Transverse colon (tissue), 4 donors: ENCODE data around the gene GCLM. TPM values are rescaled to one million over a fixed set of nuclear protein-coding genes. Genes with fewer than 3 reads are reported as not detected.

Experiments used
- DNase-seq: peaks from one replicate; pipeline ENCODE4 v3.0.0-alpha.2; 2019
- H3K27ac ChIP-seq, 4 donors: fragments of 200-600 bp; sonication (generic); 2 replicates each; pipeline ENCODE4 v1.5.1; 2016 to 2018; ENCODE audit warnings: inconsistent platforms in 4 of 4
- H3K27me3 ChIP-seq: fragments of 200-600 bp; sonication (generic); 2 replicates; pipeline ENCODE4 v1.5.1; 2017; ENCODE audit warnings: inconsistent platforms
- H3K36me3 ChIP-seq, 4 donors: fragments of 200-600 bp; sonication (generic); 2 replicates each; pipeline ENCODE4 v1.5.1; 2017 to 2019; ENCODE audit warnings: inconsistent platforms in 4 of 4
- H3K4me1 ChIP-seq, 4 donors: fragments of 200-600 bp; sonication (generic); 2 replicates each; pipeline ENCODE4 v1.5.1; 2017 to 2020; ENCODE audit warnings: inconsistent platforms in 4 of 4
- H3K4me3 ChIP-seq, 4 donors: fragments of 200-600 bp; sonication (generic); 1 replicate in 1 of 4; 2 replicates in 3 of 4; pipeline versions ENCODE4 v1.5.1 to v1.6.1; 2017 to 2019; ENCODE audit warnings: inconsistent platforms in 4 of 4
- H3K9me3 ChIP-seq, 2 donors: fragments of 200-600 bp; sonication (generic); 2 replicates each; pipeline ENCODE4 v1.5.1; 2017 to 2019; ENCODE audit warnings: inconsistent platforms in 2 of 2
- EP300 ChIP-seq: sonication (generic); formaldehyde crosslinking; IDR thresholded peaks from one replicate; pipeline ENCODE4 v1.6.1; 2017; ENCODE audit warnings: antibody characterized with exemption, low read depth
- POLR2A ChIP-seq: fragments of 450-650 bp; IDR thresholded peaks from one replicate; pipeline ENCODE4 v1.6.1; 2016; ENCODE audit warnings: antibody characterized with exemption, mild to moderate bottlenecking, moderate library complexity
- POLR2AphosphoS5 ChIP-seq, 3 donors: sonication (generic); formaldehyde crosslinking; IDR thresholded peaks; one replicate each; pipeline ENCODE4 v1.6.1; 2016; ENCODE audit warnings: antibody characterized with exemption in 3 of 3
- WGBS, 2 donors: methylation state at CpG; one replicate each; pipeline ENCODE4 v1.1.5; 2018; ENCODE audit warnings: low coverage in 1 of 2; 5-methylcytosine and 5-hydroxymethylcytosine counted together
- in situ Hi-C, 4 donors: fragments of 200-750 bp; cut with MboI; loops; one replicate each; pipeline versions ENCODE4 v1.15.0 to v1.15.1; 2017; ENCODE audit warnings: low sequenced_read_pairs in 3 of 4, low pct_ligation_motif_present in 1 of 4, low pct_unique_long_range_greater_than_20kb in 1 of 4
- intact Hi-C: fragments of 100-400 bp; cut with DNase I; formaldehyde crosslinking; loops from one replicate; pipeline ENCODE4 v1.15.1; 2023; ENCODE audit warnings: low total_unique reads
- total RNA-seq, 4 donors: library from RNA; depleted of rRNA; stranded (reverse); fragments of >200 nt; gene quantifications; one replicate each; pipeline ENCODE4 v1.1.0, GENCODE V29; 2016
- TF ChIP-seq, protein P1 (sequence below), 5 experiments: fragments of 200-600 bp in 3 of 5; fragments of 450-650 bp in 2 of 5; sonication (generic) in 3 of 5; IDR thresholded peaks; 1 replicate in 2 of 5; 2 replicates in 3 of 5; pipeline ENCODE4 v1.5.1; 2016 to 2017; ENCODE audit warnings: antibody characterized with exemption in 5 of 5, inconsistent platforms in 3 of 5, mild to moderate bottlenecking in 2 of 5, moderate library complexity in 1 of 5

Gene GCLM
- total RNA-seq, 4 donors from 2014 or later, result 6.0 to 12.5 (median 10.0) TPM

DNA sequence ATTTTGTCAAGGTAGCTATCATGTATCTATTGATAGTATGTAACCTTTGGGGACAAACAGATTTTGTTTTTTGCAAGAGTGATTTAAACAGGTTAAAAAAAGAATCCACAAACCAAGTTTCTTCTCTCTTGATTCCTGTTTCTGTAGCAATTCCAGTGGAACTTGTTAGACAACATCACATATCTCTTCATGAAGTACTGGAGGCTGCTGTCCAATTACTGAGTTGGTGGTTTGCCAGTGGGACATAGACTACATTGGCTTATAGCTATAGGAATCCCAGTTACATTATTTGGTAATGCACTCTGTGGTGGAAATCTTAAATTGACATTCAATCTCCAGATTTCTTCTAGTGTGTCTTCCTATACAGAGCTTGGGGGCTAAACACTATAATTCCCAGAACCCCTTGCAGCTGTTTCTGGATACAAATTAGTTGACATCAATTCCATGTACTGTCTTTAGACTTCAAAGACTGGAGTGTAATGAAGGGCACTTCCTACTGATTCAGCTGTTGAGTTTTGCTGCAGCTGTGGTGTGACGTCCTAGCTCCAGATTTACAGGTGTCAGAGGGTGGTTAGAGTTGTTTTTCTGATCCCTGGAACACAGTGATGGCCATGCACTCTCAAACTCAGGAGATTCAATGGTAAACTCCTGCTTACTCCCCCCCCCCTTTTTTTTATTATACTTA, 29.4 kb upstream of the GCLM start:
- Histone ChIP-seq H3K36me3 (no peaks in the 10 kb centered on the region), H3K27me3 (no peaks in the 10 kb centered on the region), H3K27ac (no peak overlapping the region), H3K9me3 (peaks cover 0 to 7% of the 10 kb centered on the region in 2 donors), H3K4me3 (no peak overlapping the region), H3K4me1 (no peaks in the 10 kb centered on the region)
- TF ChIP-seq POLR2AphosphoS5 (IDR thresholded peaks at IDR 0.05) (no peak), EP300 (no peak), POLR2A (no peak)
- TF ChIP-seq, protein P1, sequence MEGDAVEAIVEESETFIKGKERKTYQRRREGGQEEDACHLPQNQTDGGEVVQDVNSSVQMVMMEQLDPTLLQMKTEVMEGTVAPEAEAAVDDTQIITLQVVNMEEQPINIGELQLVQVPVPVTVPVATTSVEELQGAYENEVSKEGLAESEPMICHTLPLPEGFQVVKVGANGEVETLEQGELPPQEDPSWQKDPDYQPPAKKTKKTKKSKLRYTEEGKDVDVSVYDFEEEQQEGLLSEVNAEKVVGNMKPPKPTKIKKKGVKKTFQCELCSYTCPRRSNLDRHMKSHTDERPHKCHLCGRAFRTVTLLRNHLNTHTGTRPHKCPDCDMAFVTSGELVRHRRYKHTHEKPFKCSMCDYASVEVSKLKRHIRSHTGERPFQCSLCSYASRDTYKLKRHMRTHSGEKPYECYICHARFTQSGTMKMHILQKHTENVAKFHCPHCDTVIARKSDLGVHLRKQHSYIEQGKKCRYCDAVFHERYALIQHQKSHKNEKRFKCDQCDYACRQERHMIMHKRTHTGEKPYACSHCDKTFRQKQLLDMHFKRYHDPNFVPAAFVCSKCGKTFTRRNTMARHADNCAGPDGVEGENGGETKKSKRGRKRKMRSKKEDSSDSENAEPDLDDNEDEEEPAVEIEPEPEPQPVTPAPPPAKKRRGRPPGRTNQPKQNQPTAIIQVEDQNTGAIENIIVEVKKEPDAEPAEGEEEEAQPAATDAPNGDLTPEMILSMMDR (IDR thresholded peaks at IDR 0.05), result no peak
- DNase-seq, result no peak
- intact Hi-C loops, result no loop called here
- in situ Hi-C loops, result no loop called here
- WGBS, 2 donors, result 53 to 100% methylated on average over 1 of the region's 1 CpG

DNA sequence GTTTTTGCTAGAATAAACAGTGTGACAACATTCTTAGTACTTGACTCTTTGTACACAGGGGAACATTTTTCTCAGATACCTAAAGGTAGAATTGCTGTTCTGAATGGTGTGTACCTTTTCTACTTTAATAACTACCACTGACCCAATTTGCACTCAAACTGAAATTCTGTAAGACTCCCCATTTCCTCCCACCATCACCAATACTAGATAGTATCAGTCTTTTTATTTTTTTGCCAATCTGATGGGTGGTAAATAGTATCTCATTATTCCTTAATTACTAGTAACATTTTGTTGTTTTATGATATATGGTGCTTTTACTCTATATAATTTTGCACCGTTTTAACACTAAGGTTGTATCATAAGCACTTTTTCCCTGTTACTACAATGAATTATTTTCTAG, 28.8 kb upstream of the GCLM start:
- WGBS, 2 donors, result 85 to 92% methylated on average over 1 of the region's 1 CpG
- no peaks in the 10 kb centered on the region for H3K36me3 ChIP-seq
- H3K27me3 ChIP-seq, result no peaks in the 10 kb centered on the region
- H3K9me3 ChIP-seq, result peaks cover 0 to 7% of the 10 kb centered on the region in 2 donors
- in situ Hi-C loops, result no loop called here
- no peak overlapping the region for H3K27ac ChIP-seq
- no peak for DNase-seq
- H3K4me3 ChIP-seq, result no peak overlapping the region
- TF ChIP-seq, protein P1 (IDR thresholded peaks at IDR 0.05), result no peak
- H3K4me1 ChIP-seq, result no peaks in the 10 kb centered on the region
- intact Hi-C loops, result no loop called here

DNA sequence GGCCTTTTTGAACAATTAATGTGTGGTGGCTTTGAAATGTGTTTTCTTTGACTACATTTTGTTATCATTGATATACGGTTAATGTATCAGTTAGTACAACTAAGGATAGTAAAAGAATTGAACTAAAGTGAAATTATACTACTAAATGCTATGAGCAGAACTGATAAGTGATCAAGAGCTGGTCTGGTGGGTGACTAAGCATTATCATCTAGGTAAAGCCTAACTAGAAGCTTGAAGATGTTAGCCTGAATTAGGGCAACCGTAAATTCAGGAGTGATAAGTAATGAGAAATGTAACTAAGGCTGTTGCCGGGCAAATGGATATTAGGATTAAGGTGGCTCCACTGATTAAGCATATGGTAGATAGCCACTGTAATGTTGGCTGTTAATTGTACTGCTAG, 16.0 kb upstream of the GCLM start:
- in situ Hi-C loops, result no loop called here
- Histone ChIP-seq H3K4me3 (no peak overlapping the region), H3K27ac (no peak overlapping the region), H3K9me3 (peaks cover 2 to 6% of the 10 kb centered on the region in 2 donors), H3K36me3 (no peaks in the 10 kb centered on the region), H3K4me1 (no peaks in the 10 kb centered on the region), H3K27me3 (no peaks in the 10 kb centered on the region)
- DNase-seq, result no peak
- 89 to 96% methylated on average over 3 of the region's 3 CpGs for WGBS, 2 donors
- intact Hi-C loops, result no loop called here
- TF ChIP-seq, protein P1 (IDR thresholded peaks at IDR 0.05), result no peak
- TF ChIP-seq POLR2AphosphoS5 (IDR thresholded peaks at IDR 0.05) (no peak), EP300 (no peak), POLR2A (no peak)

DNA sequence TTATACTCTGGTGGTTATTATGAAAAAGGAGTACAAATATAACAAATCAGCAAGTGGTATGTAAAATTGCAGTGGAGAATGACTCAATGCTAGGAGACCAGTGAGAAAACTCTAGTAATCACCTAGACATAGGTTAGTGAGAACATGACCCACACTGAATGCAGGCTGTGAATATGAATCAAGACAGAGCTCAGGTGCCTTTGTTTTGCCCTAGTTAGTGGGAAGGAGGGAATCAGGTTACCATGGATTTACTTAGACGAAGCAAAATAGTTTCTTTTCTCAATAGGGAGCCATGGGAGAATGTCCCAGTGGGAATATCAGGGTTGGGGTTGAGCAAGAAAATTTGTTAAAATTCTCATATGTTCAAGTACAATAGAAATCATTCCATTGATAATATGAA, 10.6 kb upstream of the GCLM start:
- no peaks in the 10 kb centered on the region for H3K27me3 ChIP-seq
- TF ChIP-seq POLR2A (no peak), POLR2AphosphoS5 (IDR thresholded peaks at IDR 0.05) (no peak), EP300 (no peak)
- TF ChIP-seq, protein P1 (IDR thresholded peaks at IDR 0.05), result no peak
- H3K27ac ChIP-seq, result no peak overlapping the region
- H3K4me1 ChIP-seq, result no peaks in the 10 kb centered on the region
- intact Hi-C loops (no loop called here), in situ Hi-C loops (no loop called here)
- H3K4me3 ChIP-seq, result no peak overlapping the region
- DNase-seq, result no peak
- no peaks in the 10 kb centered on the region for H3K36me3 ChIP-seq
- no peaks in the 10 kb centered on the region for H3K9me3 ChIP-seq
- WGBS, 2 donors, result 40 to 67% methylated on average over 1 of the region's 1 CpG
